Effector memory CD4-positive, alpha-beta T cell (primary cell): ENCODE measurements around the gene LZIC.

Experiments used
- DNase-seq, 3 donors: peaks; one replicate each; pipeline ENCODE4 v3.0.0-alpha.2; 2020
- H3K27ac ChIP-seq: 2 replicates; pipeline ENCODE4 v1.7.0; 2013; ENCODE audit warnings: mild to moderate bottlenecking, low read length, moderate library complexity; ENCODE audit not compliant: insufficient read depth, poor library complexity, severe bottlenecking
- H3K27me3 ChIP-seq: replicated peaks from 2 replicates; pipeline ENCODE4 v1.7.0; 2013; ENCODE audit warnings: mild to moderate bottlenecking, low read length; ENCODE audit not compliant: insufficient read depth, control insufficient read depth, poor library complexity, severe bottlenecking
- H3K36me3 ChIP-seq: 2 replicates; pipeline ENCODE4 v1.7.0; 2013; ENCODE audit warnings: mild to moderate bottlenecking, low read length, moderate library complexity; ENCODE audit not compliant: control insufficient read depth, insufficient read depth
- H3K4me1 ChIP-seq: 2 replicates; pipeline ENCODE4 v1.7.0; 2013; ENCODE audit warnings: low read length, mild to moderate bottlenecking; ENCODE audit not compliant: control insufficient read depth, insufficient read depth, poor library complexity, severe bottlenecking
- H3K4me3 ChIP-seq: 2 replicates; pipeline ENCODE4 v1.7.0; 2013; ENCODE audit warnings: low read length, low read depth, mild to moderate bottlenecking; ENCODE audit not compliant: insufficient read depth, poor library complexity, severe bottlenecking
- H3K9me3 ChIP-seq: 2 replicates; pipeline ENCODE4 v1.7.0; 2013; ENCODE audit warnings: mild to moderate bottlenecking, low read length, moderate library complexity; ENCODE audit not compliant: control insufficient read depth
- total RNA-seq, 3 donors: gene quantifications; one replicate each; lab custom pipeline; 2026; lab: John Stamatoyannopoulos, UW

Gene LZIC
- 27.6 to 41.2 (median 32.5) reads per million in 3 donors for total RNA-seq

GRCh38 chr1:9942939-9943788, at the start of gene LZIC, which contains the start of gene NMNAT1:
Gene LZIC (minus strand): TSS chr1:9943391. CDS start chr1:9936619, 6,772 bp downstream.
Gene NMNAT1 (plus strand): TSS chr1:9943475. CDS start chr1:9972074, 28,599 bp downstream.
- H3K36me3 ChIP-seq: no peaks in the 10 kb centered on the region
- peak; percentile 77 to 83 (median 79) for DNase-seq
- peak within 1 kb of the TSS; percentile 77 for H3K4me3 ChIP-seq
- peak within 1 kb of the TSS; percentile 88 for H3K27ac ChIP-seq
- H3K9me3 ChIP-seq: no peaks in the 10 kb centered on the region
- H3K27me3 ChIP-seq: no peaks in the 10 kb centered on the region
- peaks cover 11% of the 10 kb centered on the region for H3K4me1 ChIP-seq

DNA sequence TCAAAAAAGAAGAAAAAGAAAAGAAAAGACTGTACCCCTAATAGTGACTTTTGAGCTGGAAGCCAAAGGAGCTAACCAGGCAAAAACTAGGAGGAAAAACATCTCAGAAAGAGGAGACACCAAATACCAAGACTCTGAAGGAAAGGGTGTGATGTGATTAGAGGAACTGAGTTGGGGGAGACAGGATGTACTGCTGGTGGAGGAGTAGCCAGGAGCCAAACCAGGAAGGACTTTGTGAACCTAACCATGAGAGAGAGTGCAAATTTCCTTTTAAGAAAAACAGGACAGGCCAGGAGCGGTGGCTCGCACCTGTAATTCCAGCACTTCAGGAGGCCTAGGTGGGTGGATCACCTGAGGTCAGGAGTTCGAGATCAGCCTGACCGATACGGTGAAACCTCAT, 49.7 kb upstream of the LZIC start:
- peaks cover 12% of the 10 kb centered on the region for H3K4me1 ChIP-seq
- H3K4me3 ChIP-seq: no peak overlapping the region
- no peak for DNase-seq
- no peaks in the 10 kb centered on the region for H3K36me3 ChIP-seq
- H3K9me3 ChIP-seq: no peaks in the 10 kb centered on the region
- H3K27me3 ChIP-seq: peaks cover 16% of the 10 kb centered on the region
- no peak overlapping the region for H3K27ac ChIP-seq

GRCh38 chr1:9990944-9991343, 47.8 kb upstream of the LZIC start:
- Histone ChIP-seq H3K4me3 (no peak overlapping the region), H3K36me3 (no peaks in the 10 kb centered on the region), H3K9me3 (no peaks in the 10 kb centered on the region), H3K27me3 (no peaks in the 10 kb centered on the region), H3K27ac (no peak overlapping the region), H3K4me1 (no peaks in the 10 kb centered on the region)
- no peak for DNase-seq

- Histone ChIP-seq H3K36me3 (no peaks in the 10 kb centered on the region), H3K9me3 (no peaks in the 10 kb centered on the region), H3K27me3 (no peaks in the 10 kb centered on the region), H3K4me1 (no peaks in the 10 kb centered on the region), H3K27ac (no peak overlapping the region), H3K4me3 (no peak overlapping the region)
- DNase-seq: no peak
Measured at GRCh38 chr1:9989773-9990172, 46.6 kb upstream of the LZIC start.

DNA sequence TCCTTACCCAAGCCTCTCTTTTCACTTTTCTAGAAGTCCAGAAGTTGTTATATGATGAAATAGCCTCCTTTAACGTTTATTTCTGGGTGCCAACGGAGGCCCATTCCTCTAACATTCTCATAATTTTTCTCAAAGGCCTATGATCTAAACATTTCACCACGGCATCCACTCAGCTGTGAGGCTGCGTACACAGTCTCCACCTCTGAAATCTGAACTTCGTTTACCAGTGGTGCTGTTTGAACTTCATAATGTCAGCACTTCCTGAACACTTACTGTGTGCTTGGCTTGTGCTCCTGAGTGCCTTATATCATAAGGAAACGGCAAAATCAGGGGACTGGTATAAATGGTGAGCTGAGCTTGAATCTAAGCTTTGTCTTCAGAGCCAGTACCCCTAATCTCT, 41.8 kb upstream of the LZIC start:
- no peaks in the 10 kb centered on the region for H3K27me3 ChIP-seq
- no peaks in the 10 kb centered on the region for H3K9me3 ChIP-seq
- H3K4me1 ChIP-seq: no peaks in the 10 kb centered on the region
- peaks cover 8% of the 10 kb centered on the region for H3K36me3 ChIP-seq
- no peak for DNase-seq
- H3K27ac ChIP-seq: no peak overlapping the region
- H3K4me3 ChIP-seq: no peak overlapping the region

- Histone ChIP-seq H3K9me3 (no peaks in the 10 kb centered on the region), H3K4me3 (no peak overlapping the region), H3K36me3 (peaks cover 8% of the 10 kb centered on the region), H3K27me3 (no peaks in the 10 kb centered on the region), H3K4me1 (no peaks in the 10 kb centered on the region), H3K27ac (no peak overlapping the region)
- DNase-seq: no peak
Measured at GRCh38 chr1:9984253-9984652, 41.1 kb upstream of the LZIC start.

DNA sequence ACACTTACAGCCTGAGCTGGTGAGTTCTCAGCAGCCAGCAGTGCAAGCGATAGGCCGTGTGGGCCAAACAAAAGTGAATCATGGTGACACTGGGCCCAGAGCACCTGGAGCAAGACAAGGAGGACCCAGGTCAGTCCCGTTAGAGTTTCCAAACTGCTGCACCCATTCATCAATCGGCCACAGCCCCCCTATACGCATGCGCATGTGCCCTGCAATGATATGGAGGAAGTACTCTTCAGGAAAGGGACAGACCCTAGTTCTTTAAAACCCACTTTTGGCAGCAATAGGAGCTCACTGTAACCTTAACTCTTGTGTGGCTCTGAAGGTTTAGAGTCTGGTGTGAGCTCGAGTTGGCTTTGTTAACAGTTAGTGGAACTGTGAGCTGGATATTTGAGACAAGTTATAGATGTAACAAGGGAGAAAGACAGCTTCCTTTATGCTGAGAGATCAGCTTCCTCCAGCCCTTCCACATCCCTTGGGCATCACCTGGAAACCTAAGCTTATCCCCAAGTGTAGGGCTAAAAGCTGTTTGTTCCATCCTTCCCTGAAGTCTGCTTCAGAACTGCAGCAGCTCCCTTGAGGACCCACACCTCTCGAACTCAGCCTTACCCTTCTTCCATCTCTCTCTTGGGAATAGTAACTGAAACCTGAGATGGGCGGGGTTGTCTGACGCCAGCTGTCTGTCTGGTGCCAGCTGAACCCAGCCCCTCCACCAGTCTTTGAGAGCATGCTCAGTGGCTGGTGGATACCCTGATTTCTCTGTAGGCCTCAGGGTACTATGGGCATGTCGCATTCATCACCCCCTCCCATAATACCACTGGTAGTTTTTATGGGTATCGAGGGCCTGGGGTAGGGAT, 17.7 kb upstream of the LZIC start:
- no peaks in the 10 kb centered on the region for H3K9me3 ChIP-seq
- H3K36me3 ChIP-seq: no peaks in the 10 kb centered on the region
- no peak for DNase-seq
- no peaks in the 10 kb centered on the region for H3K27me3 ChIP-seq
- H3K27ac ChIP-seq: no peak overlapping the region
- H3K4me1 ChIP-seq: no peaks in the 10 kb centered on the region
- no peak overlapping the region for H3K4me3 ChIP-seq

GRCh38 chr1:9960011-9960410, 16.8 kb upstream of the LZIC start:
- DNase-seq: no peak

DNA sequence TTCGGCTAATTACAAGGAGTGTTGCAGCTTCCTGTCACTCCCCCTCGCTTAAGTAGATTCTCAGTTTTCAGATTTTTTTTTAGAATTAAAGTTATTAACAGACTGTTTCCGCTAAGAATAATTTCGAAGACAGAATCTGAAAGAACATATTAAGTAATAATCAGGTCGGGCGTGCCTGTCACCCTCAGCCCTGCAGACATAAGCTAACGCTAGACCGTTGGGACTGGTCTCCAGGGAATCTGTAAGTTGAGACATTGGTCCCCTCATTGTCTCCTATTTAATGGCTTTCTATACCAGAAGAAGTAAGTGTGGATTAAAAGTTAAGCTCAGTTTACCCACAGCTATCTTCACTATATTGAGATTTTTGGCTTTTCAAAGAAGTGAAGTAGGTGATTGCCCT, 14.5 kb upstream of the LZIC start:
- no peaks in the 10 kb centered on the region for H3K9me3 ChIP-seq
- no peaks in the 10 kb centered on the region for H3K27me3 ChIP-seq
- no peak overlapping the region for H3K4me3 ChIP-seq
- H3K4me1 ChIP-seq: no peaks in the 10 kb centered on the region
- H3K27ac ChIP-seq: no peak overlapping the region
- no peaks in the 10 kb centered on the region for H3K36me3 ChIP-seq
- no peak for DNase-seq

More at GRCh38 chr1:9960011-9960410, 16.8 kb upstream of the LZIC start:
- Histone ChIP-seq H3K36me3 (no peaks in the 10 kb centered on the region), H3K27me3 (no peaks in the 10 kb centered on the region), H3K4me1 (no peaks in the 10 kb centered on the region), H3K27ac (no peak overlapping the region), H3K9me3 (no peaks in the 10 kb centered on the region), H3K4me3 (no peak overlapping the region)

- DNase-seq: no peak
- H3K4me3 ChIP-seq: no peak overlapping the region
- no peaks in the 10 kb centered on the region for H3K27me3 ChIP-seq
- H3K27ac ChIP-seq: no peak overlapping the region
- H3K9me3 ChIP-seq: no peaks in the 10 kb centered on the region
- no peaks in the 10 kb centered on the region for H3K36me3 ChIP-seq
- H3K4me1 ChIP-seq: peaks cover 11% of the 10 kb centered on the region
Measured at GRCh38 chr1:9946315-9946714, 3.1 kb upstream of the LZIC start.
